Measurements from ENCODE around the gene DOCK9.

DOCK9 gene

DNA sequence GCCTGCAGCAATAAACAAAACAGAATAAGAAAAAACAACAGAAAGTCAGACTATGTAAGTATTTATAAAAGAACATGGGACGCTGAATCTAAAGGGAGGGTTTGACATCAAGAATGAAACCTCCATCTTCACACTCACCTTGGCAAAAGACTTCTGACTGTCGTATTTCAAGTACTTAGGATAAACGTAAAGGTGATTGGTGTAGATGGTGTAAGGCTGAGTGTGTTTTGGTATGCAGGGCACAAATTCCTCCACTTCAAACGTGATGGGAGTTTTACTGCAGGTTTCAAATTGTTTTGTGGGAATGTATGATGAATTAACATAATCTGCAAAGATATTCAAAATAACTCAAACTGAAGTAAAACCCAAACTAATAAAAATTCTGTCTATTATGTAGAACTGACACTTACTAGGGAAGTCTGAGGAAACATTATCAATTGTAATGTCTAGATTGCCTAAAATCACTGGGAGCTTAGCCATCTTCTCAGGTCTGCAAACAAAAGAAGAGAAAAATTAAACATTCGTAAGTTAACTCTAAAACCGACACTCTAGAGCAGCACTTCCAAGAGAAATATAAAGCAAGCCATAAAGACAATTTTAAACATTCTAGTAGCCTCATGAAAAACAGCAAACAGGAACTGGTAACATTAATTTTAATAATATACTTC lies 89.5 kb downstream of the DOCK9 start:
- no peak for DNase-seq (ENCODE audit: low read depth, low spot score)

DNA sequence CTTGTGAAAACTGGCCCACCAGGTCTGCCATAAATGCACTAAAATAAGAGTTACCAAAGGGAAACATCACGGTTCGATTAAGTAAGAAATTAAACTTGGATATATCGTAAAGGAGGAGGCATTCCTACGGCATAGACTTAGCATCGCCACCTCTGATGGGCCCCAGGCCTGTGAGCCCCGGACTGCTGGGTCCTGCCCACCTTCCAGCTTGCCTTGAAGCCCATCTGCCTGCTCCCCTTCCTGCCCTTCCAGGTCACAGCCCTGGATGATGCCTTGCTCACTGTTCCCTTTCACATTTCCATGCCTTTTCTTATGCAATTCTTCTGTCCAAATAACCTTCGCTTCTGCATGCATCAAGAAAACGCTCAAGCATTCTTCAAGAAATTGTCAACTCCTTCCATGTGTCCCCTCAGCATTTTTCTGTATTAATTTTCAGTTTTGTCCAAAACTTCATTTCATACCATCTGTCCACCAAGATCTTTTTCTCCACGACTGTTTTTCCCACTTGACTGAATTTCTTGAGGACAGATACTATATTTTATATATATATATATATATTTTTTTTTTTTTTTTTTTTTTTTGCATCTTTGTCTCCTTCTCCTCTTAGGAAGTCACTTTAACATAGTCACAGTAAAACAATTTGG lies 91.2 kb downstream of the DOCK9 start:
- no peak for DNase-seq (ENCODE audit: low read depth, low spot score)

- no peak for DNase-seq (ENCODE audit: low read depth, low spot score)
Measured at GRCh38 chr13:98885600-98885999, 92.3 kb downstream of the DOCK9 start.

- no peak for DNase-seq (ENCODE audit: low read depth, low spot score)
Measured at GRCh38 chr13:98883998-98884397, 93.9 kb downstream of the DOCK9 start.

DNA sequence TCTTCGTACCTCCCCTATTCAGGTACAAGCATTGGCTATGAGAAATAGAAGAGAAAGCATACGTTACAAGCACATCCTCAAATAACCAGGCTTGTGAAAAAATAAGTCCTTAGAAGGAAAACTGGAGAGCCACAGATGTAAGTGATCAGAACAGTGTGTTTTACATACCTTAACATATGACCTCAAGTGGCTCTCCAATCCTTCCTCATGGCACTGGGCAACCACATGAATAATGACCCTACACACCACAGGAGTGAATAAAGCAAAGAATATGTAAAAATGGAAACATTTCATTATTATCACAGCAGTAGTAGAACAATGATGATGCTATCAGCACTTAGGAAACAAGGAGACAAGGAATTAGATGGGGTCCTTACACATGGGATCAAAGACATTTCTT lies 96.5 kb downstream of the DOCK9 start:
- no peak for DNase-seq (ENCODE audit: low read depth, low spot score)

GRCh38 chr13:98880677-98881076 lies 97.2 kb downstream of the DOCK9 start:
- DNase-seq (ENCODE audit: low read depth, low spot score) = no peak

- DNase-seq (ENCODE audit: low read depth, low spot score) = no peak
Measured at GRCh38 chr13:98879957-98880356, 97.9 kb downstream of the DOCK9 start.

- DNase-seq (ENCODE audit: low read depth, low spot score) = no peak
Measured at GRCh38 chr13:98879127-98879520, 98.7 kb downstream of the DOCK9 start.

DNA sequence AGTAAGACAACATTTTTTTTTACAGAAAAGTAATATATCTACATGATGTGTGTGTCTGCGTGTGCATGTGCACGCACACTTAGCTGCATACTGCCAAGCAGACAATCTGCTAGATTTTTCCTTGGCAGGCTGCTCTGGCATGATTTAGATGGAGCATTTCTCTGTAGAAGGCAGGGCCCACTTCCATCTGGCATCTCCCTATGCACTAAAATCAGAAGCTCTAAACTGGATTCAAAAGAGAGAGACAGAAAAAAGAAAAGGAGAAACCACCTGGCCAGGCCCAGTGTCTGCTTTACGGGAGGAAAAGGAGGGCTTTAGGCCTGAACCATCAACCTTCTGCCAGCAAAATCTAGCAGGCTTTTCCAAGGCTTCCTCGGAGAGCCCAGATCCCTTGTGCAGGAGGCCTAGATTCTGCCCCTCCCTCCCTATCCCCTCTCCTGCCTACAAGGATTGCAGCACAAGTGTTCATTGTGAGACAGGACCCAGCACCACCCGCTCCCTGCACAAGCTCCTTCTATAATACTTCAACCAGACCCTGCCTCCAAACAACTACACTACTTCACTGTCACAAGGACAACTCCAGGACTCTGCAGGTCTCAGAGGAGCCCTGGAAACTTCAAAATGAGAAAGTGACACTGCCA lies 99.3 kb downstream of the DOCK9 start:
- DNase-seq (ENCODE audit: low read depth, low spot score) = no peak

GRCh38 chr13:98877936-98878335 lies 99.9 kb downstream of the DOCK9 start:
- no peak for DNase-seq (ENCODE audit: low read depth, low spot score)

DNA sequence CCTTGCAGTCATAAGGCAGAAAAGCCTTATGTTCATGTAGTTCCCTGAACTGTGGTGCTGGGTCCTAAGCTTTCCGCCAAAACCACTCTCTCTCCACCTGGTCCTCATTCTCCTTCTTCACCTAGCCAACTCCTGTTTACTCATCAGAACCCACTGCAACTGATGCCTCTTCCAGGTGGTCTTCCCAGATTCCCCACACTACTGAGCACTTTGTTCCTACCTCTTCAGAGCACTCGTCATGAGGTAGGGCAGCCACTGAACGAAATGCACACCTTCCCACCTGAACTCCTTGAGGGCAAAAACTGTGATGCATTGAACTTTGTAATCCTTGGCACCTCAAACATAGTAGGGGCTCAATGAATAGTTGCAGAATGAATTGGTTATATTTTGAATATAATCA lies 100.4 kb downstream of the DOCK9 start:
- DNase-seq (ENCODE audit: low read depth, low spot score) = no peak

GRCh38 chr13:98875146-98875729 lies 102.6 kb downstream of the DOCK9 start:
- no peak for DNase-seq (ENCODE audit: low read depth, low spot score)

GRCh38 chr13:98874029-98874397 lies 103.9 kb downstream of the DOCK9 start:
- no peak for DNase-seq (ENCODE audit: low read depth, low spot score)

DNA sequence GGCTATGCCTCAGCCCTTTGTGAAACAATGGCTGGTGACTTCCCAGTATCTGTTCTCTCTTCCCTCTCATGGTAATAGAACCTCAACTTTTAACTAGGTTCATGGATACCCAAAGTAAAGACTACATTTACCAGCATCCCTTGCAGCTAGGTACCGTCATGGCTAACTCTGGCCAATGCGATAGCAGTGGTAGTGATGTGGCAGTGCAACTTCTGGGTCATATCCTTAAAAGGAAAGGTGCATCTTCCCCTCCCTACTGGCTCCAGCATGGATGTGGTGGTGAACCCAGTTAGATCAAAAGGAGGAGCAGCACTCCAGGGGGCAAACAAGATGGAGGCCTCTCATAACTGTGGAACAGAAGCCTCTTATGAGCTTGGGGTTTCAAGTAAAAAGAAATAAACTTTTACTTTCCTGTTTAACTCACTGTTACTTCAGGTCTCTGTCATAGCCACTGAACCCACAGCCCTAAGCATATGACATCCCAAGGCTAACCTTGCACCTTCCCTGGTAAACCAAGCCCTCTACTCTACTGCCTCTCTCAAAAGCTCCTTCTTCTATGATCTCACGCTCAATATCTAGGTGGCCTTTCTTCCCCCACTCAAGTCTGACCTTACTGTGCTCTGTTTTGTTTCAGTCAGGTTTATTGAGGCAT lies 104.4 kb downstream of the DOCK9 start:
- no peak for DNase-seq (ENCODE audit: low read depth, low spot score)

DNA sequence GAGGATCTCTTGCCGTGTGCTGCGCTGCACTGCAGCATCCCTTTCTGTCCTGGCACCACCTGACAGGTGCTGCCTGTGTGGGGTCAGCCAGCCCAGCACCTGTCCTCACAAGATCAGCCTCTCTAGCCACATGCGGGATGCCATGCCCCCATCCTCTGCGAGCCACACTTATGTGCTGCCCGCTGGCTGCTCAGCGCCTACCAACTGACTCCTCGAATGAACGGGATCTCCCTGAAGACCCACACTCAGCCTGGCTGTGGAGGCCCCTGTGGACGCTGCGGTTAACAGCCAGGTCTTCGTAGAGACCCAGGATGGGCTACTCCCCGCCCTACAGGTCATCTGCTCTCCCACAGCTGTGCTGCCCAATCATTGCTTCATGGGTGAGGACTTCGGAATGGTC lies 106.1 kb downstream of the DOCK9 start:
- no peak for DNase-seq (ENCODE audit: low read depth, low spot score)

DNA sequence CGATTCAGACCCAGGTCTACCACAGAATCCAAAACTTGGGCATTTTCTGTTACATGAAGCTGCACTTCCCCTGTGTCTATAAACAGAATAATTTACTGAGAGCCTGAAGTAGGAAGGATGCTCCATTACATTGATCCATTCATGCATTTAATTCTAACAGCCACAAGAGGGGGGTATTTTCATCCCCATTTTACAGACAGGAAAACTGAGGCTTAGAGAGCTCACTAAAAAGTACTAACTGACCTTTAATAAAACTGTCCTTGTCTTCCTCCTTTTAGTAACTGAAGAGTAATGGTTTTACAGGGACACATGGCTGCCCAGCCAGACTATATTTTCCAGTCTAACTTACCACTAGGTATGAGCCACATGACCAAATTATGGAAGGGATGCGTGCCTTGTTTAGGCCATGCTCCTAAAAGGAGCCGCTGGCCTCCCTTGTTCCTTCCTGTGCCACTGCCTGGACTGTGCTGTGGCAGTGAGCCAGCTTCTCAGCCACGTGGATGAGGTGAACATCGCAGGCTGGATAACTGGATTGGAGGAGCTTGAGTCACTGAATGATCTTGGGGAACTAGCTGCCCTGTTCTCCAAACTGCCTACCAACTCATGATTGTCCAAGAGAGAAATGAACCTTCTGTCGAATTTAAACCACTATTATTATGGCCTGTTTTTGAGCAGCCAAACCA lies 108.3 kb downstream of the DOCK9 start:
- no peak for DNase-seq (ENCODE audit: low read depth, low spot score)

DNA sequence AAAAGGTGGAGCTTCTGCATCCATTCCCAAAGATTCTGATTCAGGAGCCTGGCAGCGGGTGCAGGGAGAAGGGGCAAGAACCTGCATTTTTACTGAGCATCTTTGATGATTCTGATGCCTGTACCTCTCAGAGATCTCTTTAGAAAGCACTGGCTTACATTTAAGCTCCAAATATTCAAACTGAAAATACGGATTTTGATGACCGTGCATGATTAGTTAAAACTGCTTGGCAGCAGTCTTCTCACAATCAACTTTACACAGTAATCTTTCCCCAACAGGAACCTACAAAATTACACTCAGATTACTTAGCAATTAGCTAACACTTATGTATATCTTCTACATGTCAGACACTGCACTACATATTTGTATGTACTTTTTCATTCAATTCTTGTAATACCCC lies 108.9 kb downstream of the DOCK9 start:
- DNase-seq (ENCODE audit: low read depth, low spot score) = no peak

- no peak for DNase-seq (ENCODE audit: low read depth, low spot score)
Measured at GRCh38 chr13:98866882-98867281, 111.0 kb downstream of the DOCK9 start.

GRCh38 chr13:98860491-98860890 lies 117.4 kb downstream of the DOCK9 start:
- DNase-seq (ENCODE audit: low read depth, low spot score) = no peak

GRCh38 chr13:98858191-98858590 lies 119.7 kb downstream of the DOCK9 start:
- DNase-seq (ENCODE audit: low read depth, low spot score) = no peak

GRCh38 chr13:98856983-98857382 lies 120.9 kb downstream of the DOCK9 start:
- no peak for DNase-seq (ENCODE audit: low read depth, low spot score)

- no peak for DNase-seq (ENCODE audit: low read depth, low spot score)
Measured at GRCh38 chr13:98854448-98854847, 123.4 kb downstream of the DOCK9 start.
